HG03045 (cell line): Measurements from ENCODE around the gene PLA2G4F.

Experiments
- ATAC-seq: cut with Tn5 transposase; IDR thresholded peaks from one replicate; pipeline ENCODE4 v1.9.1; 2021; ENCODE audit warnings: mild to moderate bottlenecking, moderate library complexity; ENCODE audit not compliant: unreplicated experiment

The PLA2G4F gene

DNA sequence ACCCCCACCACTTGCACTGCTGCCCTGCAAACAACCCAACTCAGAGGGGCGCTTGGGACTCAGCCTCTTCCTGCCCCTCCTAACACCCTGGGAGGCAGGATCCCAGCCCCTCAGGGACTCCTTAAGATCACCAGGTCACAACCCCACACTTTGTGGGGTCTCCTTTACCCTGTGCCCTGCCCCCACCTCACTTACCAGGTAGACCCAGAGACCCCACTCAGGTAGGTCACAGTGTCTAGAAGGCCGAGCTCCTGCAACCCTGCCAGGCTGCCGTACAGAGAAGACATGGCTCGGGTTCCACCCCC lies 9.1 kb downstream of the PLA2G4F start:
- no peak for ATAC-seq

DNA sequence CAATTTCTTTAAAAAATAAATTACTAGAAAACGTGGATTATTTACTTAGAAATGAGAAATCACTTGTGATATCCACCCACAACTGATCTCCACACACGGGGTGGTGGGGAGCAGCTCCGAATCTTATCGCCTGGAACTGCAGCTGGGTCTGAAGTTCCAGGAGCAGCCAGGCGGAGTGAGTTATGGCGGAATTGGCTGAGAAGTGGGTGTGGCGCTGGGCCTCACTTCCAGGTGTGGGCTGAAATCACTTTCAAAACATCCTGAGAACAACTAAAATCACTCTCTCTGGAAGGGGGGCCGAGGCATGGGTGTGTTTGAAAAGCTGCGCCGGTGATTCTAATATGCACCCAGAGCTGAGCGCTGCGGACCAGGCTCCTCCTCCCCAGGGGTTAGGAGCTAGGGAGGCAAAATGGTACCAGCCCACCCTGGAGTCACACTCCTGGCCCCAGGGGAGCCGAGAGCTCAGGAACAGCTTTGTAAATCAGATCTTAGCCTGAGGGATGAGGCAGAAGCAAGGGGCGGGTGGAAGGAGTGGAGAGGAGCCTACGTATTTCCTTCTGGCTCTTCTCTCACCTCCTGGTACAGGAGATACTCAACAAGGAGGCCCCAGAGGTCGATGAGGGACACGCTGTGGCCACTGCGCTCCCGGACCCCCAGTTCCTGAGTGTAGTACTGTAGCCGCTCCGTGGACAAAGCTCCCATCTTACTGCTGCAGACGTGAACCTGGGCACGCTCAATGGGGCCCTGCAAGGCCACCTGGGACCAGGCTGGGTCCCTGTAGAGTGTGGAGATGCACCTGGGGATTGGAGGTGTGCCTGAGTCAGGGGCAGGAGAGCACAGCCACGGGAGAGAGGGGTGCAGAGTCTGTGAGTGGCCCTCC lies 9.6 kb downstream of the PLA2G4F start:
- no peak for ATAC-seq

DNA sequence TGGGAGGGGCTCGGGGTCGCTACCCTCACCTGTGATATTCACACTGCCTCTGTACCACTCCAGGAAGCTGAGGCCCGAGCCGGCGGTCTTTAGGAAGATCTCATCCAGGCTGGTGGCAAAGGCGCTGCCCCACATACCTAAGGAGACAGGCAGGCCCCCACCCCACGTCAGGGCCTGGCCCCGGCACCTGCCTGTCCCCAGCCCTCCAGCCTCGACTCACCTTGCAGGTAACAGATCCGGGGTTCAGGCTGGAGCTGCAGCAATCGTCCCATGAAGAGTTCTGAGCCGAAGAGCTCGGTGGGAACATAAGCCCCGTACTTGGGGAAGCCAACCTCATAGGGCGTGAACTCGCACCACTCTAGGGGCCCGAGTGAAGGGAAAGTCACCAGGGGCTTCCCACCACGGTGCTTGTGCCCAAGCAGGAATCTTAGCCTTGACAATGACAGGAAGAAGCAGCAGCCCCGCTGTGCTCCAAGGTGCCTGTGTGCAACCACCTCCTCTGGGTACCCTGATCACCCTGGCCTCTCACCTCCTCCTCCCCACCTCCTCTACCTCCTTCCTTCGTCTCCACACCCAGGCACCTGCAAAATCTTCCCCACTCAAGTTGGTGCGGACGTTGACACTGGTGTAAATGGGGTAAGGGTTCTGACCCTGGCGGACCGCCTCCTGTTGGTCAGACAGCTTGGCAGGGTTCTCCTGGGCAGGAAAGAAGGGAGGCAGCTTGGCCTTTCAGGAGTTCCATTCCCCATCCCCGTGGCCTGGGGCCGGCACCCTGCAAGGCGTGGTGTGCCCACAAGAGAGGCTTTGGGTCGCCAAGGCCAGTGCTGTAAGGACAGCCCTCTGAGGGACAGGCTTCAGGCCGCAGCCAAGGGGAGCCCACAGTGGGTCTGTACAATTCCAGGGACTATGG lies 10.6 kb downstream of the PLA2G4F start:
- ATAC-seq: no peak

DNA sequence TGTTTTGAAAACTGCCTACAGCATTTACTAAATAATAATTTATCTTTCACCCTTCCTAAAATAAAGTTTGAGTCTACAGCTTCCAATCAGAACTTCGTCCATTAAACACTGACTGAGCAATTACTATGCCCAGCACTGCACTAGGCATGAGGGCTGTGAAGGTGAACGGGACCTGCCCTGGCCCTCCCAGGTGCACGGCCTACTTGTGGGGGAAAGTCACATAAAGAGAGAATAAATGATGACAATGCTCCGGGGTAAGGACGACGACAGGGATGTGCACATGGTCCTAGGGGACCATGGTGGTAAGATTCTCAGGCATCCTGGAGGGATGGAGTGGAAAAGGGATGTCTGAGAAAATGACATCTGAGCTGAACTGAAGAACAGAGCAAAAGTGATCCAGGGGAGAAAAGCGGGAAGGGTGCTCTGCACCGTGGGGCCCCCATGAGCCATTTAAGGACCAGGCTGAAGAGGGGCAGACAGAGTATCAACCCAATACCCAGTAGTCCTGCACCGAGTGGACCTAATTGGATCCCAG lies 11.5 kb downstream of the PLA2G4F start:
- no peak for ATAC-seq

DNA sequence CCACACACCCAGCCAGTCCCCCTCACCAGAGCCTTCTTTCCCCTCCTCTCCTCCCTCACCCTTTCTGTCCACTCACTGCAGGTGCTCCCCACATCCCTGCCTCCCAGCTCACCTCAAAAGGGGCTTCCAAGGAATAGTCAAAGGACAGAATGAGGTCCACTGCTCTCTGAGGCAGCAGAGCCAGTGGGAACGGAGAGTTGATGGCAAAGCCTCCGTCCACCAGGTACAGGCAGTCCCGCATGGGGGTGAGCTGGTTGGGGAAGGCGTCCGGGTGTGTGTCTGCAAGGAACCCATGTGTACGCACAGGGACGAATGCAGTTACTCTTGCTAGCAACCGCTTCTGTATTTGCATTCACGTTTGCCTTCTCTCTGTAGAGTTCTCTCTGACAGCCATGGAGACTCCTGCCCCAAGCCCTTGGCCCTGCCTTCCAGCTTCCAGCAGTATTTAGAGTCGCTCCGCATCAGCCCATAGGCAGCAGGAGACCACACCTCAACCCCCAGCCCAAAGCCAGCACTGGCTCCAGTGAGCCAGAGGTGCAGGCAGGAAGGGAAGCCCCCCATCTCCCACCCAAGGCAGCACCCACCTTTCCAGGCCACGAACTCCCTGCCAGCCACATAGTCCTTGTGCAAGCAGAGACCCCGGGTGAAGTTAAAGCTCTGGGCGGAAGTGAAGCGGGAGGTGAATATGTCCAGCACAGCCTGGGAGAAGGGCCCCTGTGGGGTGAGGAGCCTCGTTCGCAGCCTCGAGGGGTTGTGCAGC lies 12.4 kb downstream of the PLA2G4F start:
- ATAC-seq: no peak

DNA sequence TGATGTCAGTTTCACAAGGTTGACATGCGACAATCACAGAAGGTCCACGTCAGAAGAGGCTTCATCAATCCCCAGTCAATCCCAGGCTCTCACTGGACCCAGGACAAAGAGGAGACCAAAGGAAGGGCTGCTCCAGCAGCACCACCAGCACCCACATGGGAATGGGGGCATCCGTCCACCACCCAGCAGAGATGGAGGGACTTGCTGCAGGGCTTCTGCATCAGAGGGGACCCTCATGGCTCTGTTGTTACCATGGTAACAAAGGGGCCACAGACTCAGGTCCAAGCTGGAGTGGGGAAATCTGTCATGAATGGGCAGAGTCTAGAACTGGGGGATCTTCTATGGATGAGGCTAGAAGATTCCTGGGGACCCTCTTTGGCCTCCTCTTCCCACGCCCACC lies 13.1 kb downstream of the PLA2G4F start:
- no peak for ATAC-seq

DNA sequence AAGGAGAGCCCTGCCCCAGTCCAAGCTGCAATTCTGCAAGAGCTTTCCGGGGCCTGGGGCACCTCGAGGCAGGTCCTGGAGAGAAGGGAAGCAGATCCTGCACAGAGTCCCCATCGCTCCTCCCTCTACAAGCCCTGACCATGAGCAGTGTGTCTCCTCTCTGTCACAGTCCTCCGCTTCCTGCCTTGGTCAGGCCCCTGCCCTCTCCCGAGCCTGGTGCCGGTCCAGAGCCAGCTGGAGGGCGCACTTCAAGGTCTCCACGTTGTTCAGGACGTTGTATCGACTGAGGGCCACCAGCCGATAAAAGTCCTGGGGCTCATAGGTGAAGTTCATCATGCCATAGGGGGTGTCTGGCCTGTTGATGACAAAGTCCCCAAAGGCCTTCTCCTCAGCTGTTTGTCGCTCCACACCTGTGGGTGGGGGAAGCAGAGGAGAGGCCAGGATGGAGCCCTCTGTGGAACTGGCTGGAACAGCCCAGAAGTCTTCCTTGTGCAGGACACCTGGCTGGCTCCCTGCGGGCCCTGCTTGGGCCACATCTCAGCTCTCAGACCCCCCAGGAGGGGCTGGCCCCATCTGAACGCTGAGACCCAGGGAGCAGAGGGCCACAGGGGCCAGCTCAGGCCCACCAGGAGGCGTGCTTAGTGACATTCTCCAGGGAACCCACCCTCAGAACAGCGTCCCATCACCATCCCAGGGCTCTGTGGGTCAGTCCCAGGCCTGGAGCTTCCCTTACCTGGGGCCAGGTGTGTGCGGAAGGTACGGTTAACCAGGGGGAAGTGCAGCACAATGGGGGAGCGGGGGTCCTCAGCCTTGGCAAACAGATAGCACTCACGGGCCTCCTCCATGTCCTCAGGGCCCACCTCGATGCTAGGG lies 14.4 kb downstream of the PLA2G4F start:
- ATAC-seq: no peak

DNA sequence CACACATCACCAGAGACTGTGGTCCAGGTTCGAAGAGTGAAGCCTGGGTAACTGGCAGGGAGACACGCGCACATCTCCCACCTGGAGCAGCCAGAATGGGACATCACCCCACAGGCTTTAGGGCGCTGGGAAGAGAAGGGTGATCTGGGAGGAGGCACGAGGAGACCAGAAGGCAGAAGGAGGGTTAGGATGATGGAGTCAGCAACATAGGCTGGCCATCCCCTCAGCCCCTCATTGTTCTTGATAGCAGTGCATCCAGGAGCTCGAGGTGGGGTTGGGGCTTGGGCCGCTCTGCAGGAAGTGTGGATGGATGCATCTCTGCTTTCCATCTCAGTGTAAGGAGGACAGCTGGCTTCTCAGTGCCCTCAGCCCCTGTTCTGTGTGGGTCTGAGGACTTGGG lies 15.2 kb downstream of the PLA2G4F start:
- no peak for ATAC-seq

DNA sequence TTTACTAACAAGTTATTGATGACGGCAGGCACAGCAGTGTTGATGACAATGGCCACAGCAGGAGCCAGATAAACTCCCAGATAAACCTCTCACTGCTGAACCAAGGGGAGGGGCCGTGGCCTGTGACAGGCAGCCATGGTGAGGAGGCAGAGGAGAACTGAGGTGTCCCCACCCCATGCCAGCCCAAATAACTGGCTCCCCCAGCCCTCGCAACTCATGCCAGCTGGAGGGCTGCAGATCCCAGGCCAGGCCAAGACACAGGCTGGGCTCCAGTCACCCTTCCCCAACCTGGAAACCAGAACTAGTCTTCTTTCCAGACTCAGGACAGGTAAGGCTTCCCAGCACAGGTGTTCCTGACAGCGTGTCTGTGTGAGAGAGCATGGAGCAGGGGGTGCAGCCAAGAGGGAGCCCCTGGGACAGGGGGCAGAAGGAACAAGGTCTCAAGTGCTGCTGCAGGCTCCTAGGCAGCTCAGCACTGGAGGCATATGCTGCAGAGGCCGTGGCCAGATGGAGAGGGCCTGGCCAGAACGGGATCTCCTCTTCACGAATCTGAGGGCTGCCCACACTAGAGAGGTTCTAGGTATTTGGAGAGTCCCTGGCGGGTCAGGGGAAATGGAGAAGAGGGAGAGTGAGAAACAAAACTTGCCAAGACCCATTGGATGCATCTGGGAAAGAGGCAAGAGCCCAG lies 15.9 kb downstream of the PLA2G4F start:
- ATAC-seq: no peak

DNA sequence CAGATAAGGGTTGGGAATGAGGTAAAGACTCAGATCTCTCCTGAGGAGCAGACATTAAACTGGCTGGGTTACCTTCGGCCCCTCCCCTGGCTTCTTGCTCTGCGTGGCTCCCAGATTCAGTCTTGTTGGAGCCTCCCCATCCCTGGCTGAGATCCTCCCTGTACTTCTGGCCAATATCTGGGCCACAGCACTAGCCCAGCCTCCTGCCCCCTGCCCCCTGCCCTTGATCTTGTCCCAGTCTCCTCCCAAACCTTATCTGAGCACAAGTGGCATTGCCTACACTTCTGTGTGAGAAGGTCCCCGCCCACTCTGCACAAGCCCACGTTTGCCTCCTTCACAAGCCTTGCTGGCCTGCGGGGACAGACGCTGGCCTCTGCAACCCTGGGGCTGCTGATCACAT lies 16.8 kb downstream of the PLA2G4F start:
- ATAC-seq: no peak

DNA sequence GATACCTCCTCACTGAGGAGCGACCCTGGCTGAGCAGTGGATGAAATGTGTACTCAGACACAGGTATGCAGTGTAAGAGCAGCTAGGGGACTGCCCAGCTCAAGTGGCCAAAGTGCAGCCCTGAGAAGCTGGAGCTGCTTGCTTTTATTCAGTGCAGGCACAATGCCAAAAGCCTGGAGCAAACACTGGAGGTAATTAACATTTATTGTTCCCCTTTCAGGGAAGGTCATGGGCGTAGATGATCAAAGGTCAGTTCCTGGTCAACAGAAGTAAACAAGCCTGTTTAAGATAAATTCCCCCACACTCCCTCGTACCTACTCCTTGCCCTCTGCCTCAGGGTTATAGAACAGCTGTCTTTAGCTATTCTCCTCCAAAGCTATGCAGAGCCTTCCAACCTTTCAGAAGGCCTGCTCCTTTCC lies 17.5 kb downstream of the PLA2G4F start:
- no peak for ATAC-seq

DNA sequence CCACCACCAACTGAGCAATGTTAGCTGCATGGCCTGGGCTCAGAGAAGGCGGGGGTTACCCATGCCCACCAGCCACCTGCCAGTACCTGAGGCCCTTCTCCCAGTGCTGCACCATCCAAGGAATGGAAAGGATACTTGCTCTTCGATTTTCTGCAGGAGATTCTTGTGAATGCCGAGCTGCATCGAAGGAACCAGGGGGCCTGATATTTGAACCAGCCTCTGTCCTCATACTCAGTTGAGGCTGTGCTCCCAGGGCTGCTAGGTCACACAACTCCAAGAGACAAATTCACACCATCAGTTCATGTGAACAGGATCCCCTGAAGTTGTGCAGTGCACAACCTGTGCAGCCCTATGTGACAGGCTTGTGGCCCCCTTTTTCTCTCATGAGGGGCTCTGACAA lies 18.0 kb downstream of the PLA2G4F start:
- no peak for ATAC-seq

DNA sequence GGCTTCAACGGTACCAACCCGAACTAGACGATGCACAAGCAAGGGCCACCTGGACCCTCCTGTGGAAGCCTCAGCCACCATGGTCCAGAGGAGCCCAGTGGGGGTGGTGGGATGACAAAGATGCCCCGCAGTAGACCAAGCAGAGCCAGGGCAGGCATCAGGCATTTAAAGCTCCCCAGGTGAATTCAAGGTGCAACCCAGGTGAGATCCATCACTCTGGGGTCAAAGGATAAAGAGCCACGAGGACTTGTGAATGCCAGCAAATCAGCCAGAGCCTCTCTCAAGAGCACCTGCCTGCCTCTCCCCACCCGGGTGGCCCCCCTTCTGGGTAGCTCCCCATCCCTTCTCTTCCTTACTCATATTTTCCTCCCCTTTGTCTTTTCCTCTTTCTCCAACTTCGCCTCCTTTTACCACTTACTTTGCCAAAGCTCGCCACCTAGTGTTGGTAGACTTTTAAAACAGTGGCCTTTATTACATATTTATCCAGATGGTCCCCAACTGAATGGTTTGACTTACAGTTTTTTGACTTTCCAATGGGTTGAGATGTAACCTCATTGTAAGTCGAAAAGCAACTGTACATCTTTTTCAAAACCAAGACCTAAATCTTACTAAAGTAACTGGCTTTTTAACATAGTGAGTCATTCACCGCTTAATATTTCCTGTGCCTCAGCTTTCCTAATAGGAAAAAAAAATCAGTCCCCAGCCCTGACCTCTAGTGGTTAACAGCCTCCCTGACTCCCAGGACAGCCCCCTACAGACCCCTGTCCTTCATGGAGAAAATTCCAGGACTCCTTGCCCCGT lies 18.8 kb downstream of the PLA2G4F start:
- ATAC-seq: no peak

DNA sequence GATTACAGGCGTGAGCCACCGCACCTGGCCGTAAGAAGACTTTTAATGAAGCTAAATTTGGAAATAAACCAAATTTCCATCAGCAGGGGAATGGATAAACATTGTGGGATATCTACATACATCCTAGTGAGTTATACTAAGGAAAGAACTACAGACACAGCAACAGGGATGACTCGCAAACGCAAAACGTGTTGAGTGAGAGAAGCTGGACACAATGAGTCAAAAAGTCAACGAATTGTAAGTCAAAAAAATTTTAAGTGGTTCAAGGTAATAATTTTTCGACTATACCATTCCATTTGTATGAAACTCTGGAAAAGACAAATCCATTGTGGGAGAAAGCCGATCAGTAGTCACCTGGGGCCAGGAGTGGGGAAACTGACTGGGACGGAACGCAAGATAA lies 19.9 kb downstream of the PLA2G4F start:
- no peak for ATAC-seq

DNA sequence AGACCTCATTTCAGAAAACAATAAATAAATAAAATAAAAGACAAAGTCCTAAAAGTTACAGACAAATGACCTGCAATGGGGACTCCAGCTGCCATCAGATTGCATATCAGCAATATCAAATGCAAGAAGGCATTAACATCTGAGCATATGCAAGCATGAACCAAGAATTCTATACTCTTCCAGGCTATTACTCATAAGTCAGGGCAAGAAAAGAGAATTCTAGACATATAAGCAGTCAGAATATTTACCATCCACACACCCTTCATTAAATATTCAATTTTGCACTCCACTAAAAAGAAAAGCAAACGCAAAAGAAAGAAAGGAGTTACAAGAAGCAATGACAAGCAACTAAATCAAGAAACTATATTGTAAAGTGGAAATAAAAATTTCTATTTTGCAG lies 21.1 kb downstream of the PLA2G4F start:
- no peak for ATAC-seq

DNA sequence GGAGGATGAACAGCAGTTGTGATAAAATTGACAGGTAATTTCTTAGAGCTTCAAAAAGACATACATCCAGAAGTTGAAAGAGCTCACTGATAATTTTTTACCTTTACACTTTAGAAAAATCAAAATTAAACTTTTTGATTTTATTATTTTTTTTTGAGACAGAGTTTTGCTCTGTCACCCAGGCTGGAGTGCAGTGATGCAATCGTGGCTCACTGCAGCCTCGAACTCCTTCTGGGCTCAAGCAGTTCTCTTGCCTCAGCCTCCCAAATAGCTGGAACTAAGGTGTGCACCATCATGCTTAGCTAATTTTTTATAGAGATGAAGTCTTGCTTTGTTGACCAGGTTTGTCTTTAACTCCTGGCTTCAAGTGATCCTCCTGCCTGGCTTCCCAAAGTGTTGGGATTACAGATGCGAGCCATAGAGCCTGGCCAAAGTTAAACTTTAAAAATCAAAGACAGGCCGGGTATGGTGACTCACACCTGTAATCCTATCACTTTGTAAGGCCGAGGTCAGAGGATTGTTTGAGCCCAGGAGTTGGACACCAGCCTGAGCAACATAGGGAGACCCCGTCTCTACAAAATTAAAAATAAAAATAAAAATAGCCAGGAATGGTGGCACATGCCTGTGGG lies 21.7 kb downstream of the PLA2G4F start:
- ATAC-seq: no peak

DNA sequence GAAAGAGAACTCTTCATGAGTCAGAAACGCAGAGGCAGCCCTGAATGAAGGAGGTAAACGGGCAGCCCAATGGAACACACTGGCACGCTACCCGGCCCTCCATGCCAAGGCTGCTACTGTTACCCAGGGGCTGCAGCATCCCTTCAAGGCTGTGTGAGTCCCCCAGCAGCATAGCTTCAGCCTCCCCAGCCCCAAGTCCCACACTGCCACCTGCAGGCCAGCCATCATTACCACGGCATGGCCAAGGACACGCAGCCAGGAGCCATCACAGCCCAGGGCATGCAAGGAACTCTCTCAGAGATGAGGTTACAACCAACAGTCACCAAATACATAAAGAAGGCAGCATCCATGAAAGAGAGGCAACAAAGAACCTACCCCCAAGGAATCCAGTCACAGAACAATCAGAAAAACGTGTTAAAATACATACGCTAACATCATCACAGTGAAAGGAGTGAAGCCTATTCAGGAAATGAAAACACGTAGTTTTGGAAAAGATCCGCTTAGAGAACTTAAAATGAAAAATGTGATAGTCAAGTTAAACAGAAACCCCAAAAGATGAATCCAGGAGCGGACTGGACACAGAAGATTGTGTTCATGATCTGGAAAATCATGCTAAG lies 22.4 kb downstream of the PLA2G4F start:
- no peak for ATAC-seq

DNA sequence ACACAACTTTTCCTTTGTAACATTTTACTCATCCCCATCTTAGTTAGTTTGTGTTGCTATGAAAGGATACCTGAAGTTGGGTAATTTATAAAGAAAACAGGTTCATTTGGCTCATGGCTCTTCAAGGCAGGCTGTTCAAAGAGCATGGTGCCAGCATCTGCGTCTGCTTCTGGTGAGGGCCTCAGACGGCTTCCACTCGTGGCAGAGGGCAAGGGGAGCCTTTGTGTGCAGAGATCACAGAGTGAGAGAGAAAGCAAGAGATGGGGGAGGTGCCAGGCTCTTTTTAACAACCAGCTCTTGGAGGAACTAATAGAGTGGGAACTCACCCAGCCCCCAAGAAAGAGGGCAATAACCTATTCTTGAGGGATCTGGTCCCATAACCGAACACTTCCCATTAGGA lies 23.1 kb downstream of the PLA2G4F start:
- no peak for ATAC-seq
